Stimulated activated memory B cell treated with anti-CD40 and anti-IgM and Interleukin-4, amounts not matched to agents 10 μg/mL and 1 μg/mL and 100 μg/mL, for 72 hours (primary cell): ENCODE results near the gene SPAG17.
A peak's percentile ranks its signal among the peaks of the same experiment; 100 is the strongest.

Source experiments
- ATAC-seq: fragments of 150-1000 bp; cut with Tn5 transposase; 2 replicates; pipeline ENCODE4 v1.10.0; 2021
- H3K27ac Mint-ChIP-seq: one replicate; pipeline ENCODE4 v1.8.0; 2022; ENCODE audit warnings: mild to moderate bottlenecking, mixed read lengths
- H3K27me3 Mint-ChIP-seq: one replicate; pipeline ENCODE4 v1.8.0; 2022; ENCODE audit warnings: mixed read lengths
- H3K36me3 Mint-ChIP-seq: one replicate; pipeline ENCODE4 v1.8.0; 2022; ENCODE audit warnings: mixed read lengths
- H3K4me1 Mint-ChIP-seq: one replicate; pipeline ENCODE4 v1.8.0; 2022; ENCODE audit warnings: mixed read lengths
- H3K4me3 Mint-ChIP-seq: one replicate; pipeline ENCODE4 v1.8.0; 2022; ENCODE audit warnings: mild to moderate bottlenecking, moderate library complexity, mixed read lengths
- H3K9me3 Mint-ChIP-seq: one replicate; pipeline ENCODE4 v1.8.0; 2022; ENCODE audit warnings: mixed read lengths

The SPAG17 gene

DNA sequence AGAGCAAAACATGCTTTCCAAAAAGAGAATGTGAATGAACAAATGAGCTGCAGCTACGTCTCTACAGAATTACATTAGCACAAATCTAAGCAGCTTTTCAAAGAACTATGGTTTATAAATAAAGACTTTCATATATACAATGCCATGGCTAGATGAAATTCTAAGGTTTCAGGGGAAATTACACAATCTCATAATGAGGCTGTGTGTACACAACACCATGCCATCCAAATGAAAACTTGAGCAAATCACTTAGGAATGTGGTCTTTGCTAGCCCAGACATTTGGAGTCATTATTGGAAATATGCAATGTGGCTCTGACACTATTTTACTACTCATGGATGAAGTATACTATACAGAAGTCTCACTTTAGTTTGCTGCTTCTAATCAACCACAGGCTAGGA is 37.5 kb downstream of the SPAG17 start:
- peaks cover 2% of the 10 kb centered on the region for H3K9me3 Mint-ChIP-seq
- no peaks in the 10 kb centered on the region for H3K36me3 Mint-ChIP-seq
- no peak overlapping the region for H3K4me3 Mint-ChIP-seq
- H3K27me3 Mint-ChIP-seq, result peaks cover 13% of the 10 kb centered on the region
- no peak overlapping the region for H3K27ac Mint-ChIP-seq
- no peak for ATAC-seq
- H3K4me1 Mint-ChIP-seq, result no peaks in the 10 kb centered on the region

DNA sequence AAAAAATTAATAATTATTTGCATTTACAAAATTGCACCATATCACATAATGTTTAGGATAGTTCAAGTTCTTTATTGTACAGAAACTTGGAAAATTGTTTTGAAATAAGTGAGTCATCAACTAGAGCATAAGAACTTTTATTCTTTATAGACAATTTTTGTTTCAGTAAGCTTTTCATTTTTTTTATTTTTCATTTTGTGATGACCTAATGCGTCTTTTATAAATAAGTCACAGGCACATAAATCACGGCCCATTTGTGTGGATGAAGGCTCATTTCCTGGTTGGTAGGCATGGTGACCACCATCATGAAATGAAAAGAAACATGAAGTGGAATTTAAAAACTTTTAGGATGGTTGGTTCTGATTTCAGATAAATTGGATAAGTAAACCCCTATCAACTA is 39.3 kb downstream of the SPAG17 start:
- Mint-ChIP-seq H3K36me3 (no peaks in the 10 kb centered on the region), H3K27ac (no peak overlapping the region), H3K4me3 (no peak overlapping the region), H3K27me3 (peaks cover 27% of the 10 kb centered on the region), H3K4me1 (no peaks in the 10 kb centered on the region), H3K9me3 (peaks cover 2% of the 10 kb centered on the region)
- no peak for ATAC-seq

DNA sequence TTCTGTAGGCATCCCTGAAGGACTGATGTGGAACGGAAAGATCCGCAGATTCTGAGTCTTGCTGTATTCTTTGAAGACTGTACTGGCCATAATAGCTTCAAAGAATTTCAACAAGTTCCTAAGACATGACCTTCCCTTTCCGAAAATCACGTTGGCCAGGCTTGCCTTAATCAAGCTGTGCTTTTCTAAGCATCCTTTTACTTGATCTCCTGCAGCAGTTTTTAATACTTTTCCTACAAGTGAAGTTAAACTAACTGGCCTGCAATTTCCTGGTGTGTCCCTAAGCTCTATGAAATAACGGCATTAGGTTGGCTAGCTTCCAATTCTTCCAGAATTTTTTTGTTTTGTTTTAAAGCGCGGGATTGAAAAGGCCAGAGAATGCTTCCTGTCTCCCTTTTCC is 40.3 kb downstream of the SPAG17 start:
- peaks cover 2% of the 10 kb centered on the region for H3K9me3 Mint-ChIP-seq
- no peak overlapping the region for H3K4me3 Mint-ChIP-seq
- H3K27me3 Mint-ChIP-seq, result peaks cover 33% of the 10 kb centered on the region
- H3K4me1 Mint-ChIP-seq, result no peaks in the 10 kb centered on the region
- no peak for ATAC-seq
- no peak overlapping the region for H3K27ac Mint-ChIP-seq
- H3K36me3 Mint-ChIP-seq, result no peaks in the 10 kb centered on the region

DNA sequence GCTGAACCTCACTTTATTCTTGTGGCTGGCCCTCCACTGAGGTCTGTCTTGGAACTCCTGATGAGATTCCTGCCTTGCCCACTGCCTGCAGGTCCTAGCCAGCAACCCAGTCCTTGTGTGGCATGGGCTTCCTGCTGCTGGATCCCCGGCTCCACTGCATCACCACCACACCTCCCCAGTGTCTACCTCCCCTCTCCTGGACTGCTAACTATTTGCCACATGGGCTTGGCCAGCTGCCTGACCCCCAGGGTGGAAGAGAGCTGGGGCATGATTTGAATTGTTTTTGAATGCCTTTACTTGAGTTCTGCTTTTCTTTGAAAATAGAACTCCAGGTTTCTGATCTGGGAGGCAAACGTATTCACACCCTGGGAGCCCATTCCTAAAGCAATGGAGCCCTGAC is 41.2 kb downstream of the SPAG17 start:
- H3K27ac Mint-ChIP-seq, result no peak overlapping the region
- H3K4me3 Mint-ChIP-seq, result no peak overlapping the region
- no peaks in the 10 kb centered on the region for H3K4me1 Mint-ChIP-seq
- H3K9me3 Mint-ChIP-seq, result peaks cover 2% of the 10 kb centered on the region
- H3K36me3 Mint-ChIP-seq, result no peaks in the 10 kb centered on the region
- H3K27me3 Mint-ChIP-seq, result peaks cover 33% of the 10 kb centered on the region
- no peak for ATAC-seq

DNA sequence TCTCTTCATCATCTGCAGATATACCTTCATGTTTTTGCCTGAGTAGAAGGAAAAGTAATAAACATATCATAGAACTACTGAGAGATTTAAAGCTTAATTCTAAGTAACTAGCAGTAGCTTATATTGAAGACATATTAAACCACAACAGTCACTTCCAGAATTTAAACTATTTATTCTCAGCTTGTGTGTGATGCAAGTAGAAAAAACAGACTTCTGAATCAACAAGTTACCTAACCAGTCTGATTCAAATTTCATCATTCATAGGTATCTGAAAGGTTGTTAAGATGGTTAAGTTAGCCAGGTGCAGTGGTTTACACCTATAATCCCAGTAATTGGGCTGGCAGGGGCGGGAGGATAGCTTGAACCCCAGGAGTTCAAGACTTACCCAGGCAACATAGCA is 41.9 kb downstream of the SPAG17 start:
- Mint-ChIP-seq H3K36me3 (no peaks in the 10 kb centered on the region), H3K9me3 (no peaks in the 10 kb centered on the region), H3K27me3 (peaks cover 33% of the 10 kb centered on the region), H3K4me1 (no peaks in the 10 kb centered on the region), H3K27ac (no peak overlapping the region), H3K4me3 (no peak overlapping the region)
- ATAC-seq, result no peak

DNA sequence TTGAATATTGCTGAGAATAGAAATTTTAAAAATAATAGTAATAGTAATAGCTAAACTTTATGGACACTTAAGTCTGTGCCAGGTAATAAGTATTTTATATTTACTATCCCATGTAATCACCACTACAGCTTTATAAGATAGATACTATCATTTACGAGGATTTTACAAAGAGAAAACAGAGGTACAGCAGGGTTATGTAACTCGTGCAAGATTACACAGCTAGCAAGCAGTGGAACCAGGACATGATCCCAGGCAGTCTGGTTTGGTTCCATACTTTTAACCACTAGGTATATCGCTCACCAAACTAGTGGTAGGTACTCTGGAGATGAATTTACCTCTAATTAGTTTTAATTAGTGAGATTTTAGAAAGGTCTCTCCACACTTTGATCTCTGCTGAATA is 42.5 kb downstream of the SPAG17 start:
- Mint-ChIP-seq H3K9me3 (no peaks in the 10 kb centered on the region), H3K27ac (no peak overlapping the region), H3K4me3 (no peak overlapping the region), H3K4me1 (no peaks in the 10 kb centered on the region), H3K27me3 (peaks cover 33% of the 10 kb centered on the region), H3K36me3 (no peaks in the 10 kb centered on the region)
- no peak for ATAC-seq

DNA sequence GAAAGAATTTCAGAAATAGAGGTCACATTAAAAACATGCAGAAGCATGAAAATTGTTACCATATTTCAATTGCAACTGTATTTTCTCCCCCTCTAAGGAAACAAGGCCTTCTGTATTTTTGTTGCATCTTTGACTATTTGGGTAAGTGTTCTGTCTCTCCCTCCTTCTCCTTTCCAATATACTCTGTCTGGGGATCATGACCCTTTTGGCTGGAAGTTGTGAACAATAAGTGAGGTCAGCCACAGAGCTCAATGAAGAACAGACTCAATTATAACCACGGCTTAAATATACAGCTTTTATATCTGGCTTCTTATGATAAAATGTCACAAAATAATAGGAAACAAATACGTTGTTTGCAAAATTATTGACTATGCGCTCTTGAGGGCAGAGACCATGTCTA is 47.1 kb downstream of the SPAG17 start:
- Mint-ChIP-seq H3K4me3 (no peak overlapping the region), H3K36me3 (no peaks in the 10 kb centered on the region), H3K4me1 (peaks cover 6% of the 10 kb centered on the region), H3K9me3 (no peaks in the 10 kb centered on the region), H3K27me3 (peaks cover 25% of the 10 kb centered on the region), H3K27ac (no peak overlapping the region)
- no peak for ATAC-seq

DNA sequence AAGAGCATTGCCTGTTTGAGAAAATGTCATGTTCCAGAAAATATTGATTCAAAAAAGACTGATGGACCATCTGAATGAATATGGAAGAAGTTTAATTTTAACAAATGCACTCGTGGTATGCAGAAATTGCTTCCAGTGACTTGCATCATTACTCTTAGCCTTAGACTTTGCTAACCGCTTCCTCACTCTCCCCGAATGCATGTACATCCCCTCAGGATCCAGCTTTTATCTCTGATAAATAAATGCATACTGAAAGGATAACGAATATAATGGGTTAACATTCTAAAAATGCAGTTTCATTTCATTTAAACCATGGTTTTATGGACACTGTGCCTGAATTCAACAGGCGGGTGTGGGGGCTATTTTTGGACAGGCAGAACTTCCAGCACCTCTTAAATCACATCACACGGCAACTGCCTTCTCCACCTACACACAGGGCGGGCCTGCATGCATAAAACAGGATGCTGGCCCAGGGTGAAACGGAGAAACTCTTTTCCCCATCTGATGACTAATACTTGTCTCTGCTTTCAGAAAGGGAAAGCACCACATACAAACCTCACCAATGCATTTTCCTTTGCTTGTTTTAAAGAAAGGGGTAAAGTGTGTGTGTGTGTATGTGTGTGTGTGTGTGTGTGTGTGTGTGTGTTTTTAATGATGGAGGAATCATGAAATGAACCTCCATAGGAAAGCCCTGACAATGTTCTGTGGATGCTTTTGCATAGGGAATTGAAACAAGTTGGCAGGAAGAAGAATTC is 48.7 kb downstream of the SPAG17 start:
- H3K9me3 Mint-ChIP-seq, result no peaks in the 10 kb centered on the region
- peaks cover 32% of the 10 kb centered on the region for H3K27me3 Mint-ChIP-seq
- peak overlapping the region; percentile 13 for H3K4me3 Mint-ChIP-seq
- no peaks in the 10 kb centered on the region for H3K36me3 Mint-ChIP-seq
- no peak overlapping the region for H3K27ac Mint-ChIP-seq
- peaks cover 6% of the 10 kb centered on the region for H3K4me1 Mint-ChIP-seq
- ATAC-seq, result peak; percentile 92

DNA sequence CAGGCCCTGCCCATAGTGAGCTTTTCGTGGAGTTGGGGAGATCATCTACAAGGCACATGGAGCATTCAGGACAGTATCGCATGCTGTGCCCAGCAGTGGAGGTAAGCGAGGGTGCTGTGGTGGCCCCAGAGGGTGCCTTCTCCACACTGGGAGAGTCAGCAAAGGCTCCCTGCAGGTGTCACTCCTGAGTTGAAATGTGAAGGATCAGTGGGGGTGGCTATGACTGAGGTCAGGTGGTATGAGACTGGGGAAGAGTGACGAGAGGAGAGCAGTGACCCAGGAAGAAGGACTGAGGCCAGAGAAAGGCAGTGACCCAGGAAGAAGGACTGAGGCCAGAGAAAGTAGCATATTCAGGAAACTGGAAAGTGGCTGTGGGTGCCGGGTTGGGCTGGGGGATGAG is 53.0 kb downstream of the SPAG17 start:
- Mint-ChIP-seq H3K9me3 (no peaks in the 10 kb centered on the region), H3K4me3 (no peak overlapping the region), H3K27ac (no peak overlapping the region)

DNA sequence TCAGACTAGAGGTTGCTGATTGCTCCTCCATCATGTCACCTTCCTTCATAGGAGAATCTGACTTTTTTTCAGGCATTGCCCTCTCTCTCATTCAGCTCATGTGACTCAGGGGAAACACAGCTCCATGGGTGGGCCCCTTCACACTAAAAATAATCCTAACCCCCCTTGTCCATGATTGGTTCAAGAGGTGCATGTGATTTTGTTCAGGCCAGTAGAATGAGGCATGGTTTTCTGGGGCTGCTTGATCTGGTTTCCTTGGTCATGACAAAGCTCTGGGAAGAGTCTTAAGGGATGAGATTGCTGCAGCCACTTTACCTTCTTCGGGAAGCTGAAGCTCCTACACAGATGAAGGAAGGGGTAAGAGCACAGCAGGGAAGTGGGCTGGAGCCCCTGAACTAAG is 56.3 kb downstream of the SPAG17 start:
- Mint-ChIP-seq H3K9me3 (no peaks in the 10 kb centered on the region), H3K4me1 (no peaks in the 10 kb centered on the region), H3K36me3 (no peaks in the 10 kb centered on the region), H3K4me3 (no peak overlapping the region), H3K27ac (no peak overlapping the region), H3K27me3 (peaks cover 35% of the 10 kb centered on the region)
- no peak for ATAC-seq

More for the DNA sequence above, 53.0 kb downstream of the SPAG17 start:
- ATAC-seq, result no peak
- H3K36me3 Mint-ChIP-seq, result no peaks in the 10 kb centered on the region
- peaks cover 35% of the 10 kb centered on the region for H3K27me3 Mint-ChIP-seq
- peaks cover 6% of the 10 kb centered on the region for H3K4me1 Mint-ChIP-seq

DNA sequence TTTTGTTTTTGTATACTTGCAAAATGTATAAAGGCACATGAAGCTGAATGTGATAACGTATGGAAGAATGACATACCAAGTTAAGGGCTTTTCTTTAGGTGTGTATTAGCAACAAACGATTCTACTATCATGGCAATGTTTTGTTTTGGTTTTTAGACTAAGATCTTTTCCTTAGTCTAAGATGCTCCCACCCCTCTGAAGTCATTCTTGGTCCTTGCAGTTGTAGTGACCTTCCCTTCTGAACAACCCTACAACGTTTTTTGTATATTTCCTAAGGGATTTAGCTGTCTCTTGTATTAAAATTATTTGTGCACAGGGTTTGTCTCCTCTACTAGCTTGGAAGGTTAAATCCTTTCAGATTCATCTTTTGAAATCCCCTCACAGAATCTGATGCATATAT is 61.0 kb downstream of the SPAG17 start:
- ATAC-seq, result no peak
- H3K36me3 Mint-ChIP-seq, result no peaks in the 10 kb centered on the region

DNA sequence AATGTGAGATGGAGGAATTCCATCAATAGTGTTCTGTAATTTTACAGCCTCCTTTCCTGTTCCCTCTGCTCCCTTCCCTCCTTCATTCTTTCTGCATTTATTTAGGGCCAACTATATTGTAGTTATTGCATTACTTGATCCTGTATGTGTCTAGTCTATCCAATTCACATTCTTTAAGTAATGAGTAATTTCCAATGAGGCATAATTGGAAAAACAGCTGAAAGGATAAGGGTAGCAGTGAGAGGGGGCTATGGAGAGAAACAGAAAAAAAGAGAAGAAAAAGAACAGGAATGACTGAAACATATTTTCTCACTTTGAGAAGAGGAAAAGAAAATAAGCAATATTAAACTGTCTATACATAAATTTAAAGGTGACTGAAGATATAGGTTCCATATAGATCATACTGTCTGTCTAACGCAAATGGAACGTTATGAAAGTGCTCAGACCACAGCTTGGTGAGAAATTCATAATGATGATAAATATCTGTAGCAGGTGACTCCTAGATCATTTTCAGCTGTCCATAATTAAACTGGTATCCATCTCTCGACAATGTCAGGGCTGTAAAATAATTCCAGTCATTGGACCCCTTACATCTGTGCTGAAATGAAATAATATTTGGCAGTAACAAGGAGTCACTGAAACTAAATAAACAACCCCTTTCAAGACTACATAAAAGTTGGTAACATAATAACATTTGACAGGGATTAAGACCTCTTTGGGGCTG is 61.8 kb downstream of the SPAG17 start:
- no peak overlapping the region for H3K27ac Mint-ChIP-seq
- H3K27me3 Mint-ChIP-seq, result no peaks in the 10 kb centered on the region
- no peak for ATAC-seq
- H3K9me3 Mint-ChIP-seq, result no peaks in the 10 kb centered on the region
- no peak overlapping the region for H3K4me3 Mint-ChIP-seq
- H3K4me1 Mint-ChIP-seq, result no peaks in the 10 kb centered on the region
- H3K36me3 Mint-ChIP-seq, result no peaks in the 10 kb centered on the region

More for the DNA sequence above, 61.0 kb downstream of the SPAG17 start:
- no peaks in the 10 kb centered on the region for H3K9me3 Mint-ChIP-seq
- no peak overlapping the region for H3K27ac Mint-ChIP-seq
- no peaks in the 10 kb centered on the region for H3K4me1 Mint-ChIP-seq
- H3K27me3 Mint-ChIP-seq, result no peaks in the 10 kb centered on the region
- H3K4me3 Mint-ChIP-seq, result no peak overlapping the region

DNA sequence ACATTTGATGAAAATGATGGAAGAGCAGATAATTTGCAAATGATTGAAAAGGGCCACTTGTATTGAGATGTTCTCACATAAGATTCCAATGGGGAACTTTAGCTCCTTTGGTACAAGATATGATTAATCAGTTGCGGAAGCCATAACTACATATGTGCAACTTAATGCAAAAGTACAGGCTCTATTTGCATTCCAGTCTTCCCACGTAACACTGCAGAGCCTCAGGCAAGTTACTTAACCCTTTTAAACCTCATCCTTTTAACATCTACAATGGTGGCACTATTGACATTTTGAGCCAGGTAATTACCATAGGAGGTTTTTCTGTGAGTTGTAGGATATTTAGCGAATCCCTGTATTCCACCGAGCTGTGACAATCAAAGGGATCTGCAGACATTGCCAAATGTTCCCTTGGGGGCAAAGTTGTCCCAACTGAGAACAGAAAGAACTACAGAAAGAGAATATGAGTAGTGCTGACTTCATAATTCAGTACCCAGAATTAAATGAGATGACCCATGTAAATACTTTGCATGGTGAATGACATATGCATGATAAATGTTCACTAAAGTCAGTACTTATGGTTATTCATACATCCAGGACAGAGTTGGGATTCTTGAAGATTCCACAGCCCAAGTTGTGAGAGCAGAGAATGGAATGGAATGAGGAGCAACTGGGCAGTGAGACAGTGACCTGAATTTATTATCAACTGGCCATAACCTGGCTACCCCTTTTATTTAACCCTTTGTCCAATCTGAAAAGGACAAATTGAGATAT is 62.6 kb downstream of the SPAG17 start:
- Mint-ChIP-seq H3K9me3 (no peaks in the 10 kb centered on the region), H3K27ac (no peak overlapping the region), H3K4me1 (no peaks in the 10 kb centered on the region), H3K4me3 (no peak overlapping the region), H3K36me3 (no peaks in the 10 kb centered on the region), H3K27me3 (peaks cover 4% of the 10 kb centered on the region)
- no peak for ATAC-seq

DNA sequence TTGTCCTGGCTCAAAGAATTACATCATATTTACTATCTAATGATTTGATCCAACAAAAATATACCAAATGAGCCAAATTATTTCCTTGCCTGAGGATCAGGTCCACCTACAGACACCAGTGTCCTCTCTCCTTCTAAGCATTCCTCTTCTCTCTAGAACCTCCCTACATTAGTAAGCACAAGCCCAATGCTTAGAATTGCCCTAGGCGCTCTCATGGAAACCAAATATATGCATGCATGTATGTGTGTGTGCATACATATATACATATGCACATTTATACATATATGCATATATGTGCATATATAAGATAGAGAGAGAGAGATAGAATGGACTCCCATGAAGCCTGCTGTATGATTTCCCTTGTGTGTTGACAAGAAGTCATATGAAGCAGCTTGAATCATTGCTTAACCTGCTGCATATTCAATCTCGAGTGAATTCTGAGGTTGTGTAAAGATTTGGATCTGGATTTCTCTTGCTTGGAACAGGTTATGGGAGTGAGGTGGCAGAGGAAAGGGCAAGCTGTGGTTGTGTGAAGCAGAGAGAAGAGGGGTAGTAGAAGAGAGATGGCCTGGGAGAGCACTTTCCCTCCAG is 66.1 kb downstream of the SPAG17 start:
- peaks cover 11% of the 10 kb centered on the region for H3K27me3 Mint-ChIP-seq
- ATAC-seq, result no peak
- no peaks in the 10 kb centered on the region for H3K9me3 Mint-ChIP-seq
- H3K4me1 Mint-ChIP-seq, result no peaks in the 10 kb centered on the region
- H3K4me3 Mint-ChIP-seq, result no peak overlapping the region
- no peak overlapping the region for H3K27ac Mint-ChIP-seq
- H3K36me3 Mint-ChIP-seq, result no peaks in the 10 kb centered on the region

DNA sequence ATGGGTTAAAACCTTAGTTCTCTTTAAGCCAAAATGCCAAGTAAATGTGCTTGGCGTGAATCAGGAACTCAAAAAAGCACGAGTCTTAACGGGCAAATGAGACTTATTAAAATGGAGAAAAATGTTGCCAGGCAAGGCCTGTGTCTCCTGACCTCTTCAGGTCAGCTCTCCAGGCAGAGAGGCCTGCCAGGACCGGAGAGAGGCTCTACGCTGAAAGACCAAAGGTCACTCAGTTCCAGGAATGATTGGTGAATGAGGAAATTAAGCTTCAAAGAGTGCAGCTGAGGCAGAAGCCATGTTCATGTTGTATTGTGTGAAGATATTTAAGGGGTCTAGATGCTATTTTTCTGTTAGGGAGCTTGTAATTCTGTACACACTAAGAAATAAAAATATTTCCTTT is 66.6 kb downstream of the SPAG17 start:
- ATAC-seq, result no peak
- H3K27ac Mint-ChIP-seq, result no peak overlapping the region
- H3K9me3 Mint-ChIP-seq, result no peaks in the 10 kb centered on the region
- no peaks in the 10 kb centered on the region for H3K36me3 Mint-ChIP-seq
- no peak overlapping the region for H3K4me3 Mint-ChIP-seq
- peaks cover 11% of the 10 kb centered on the region for H3K27me3 Mint-ChIP-seq
- H3K4me1 Mint-ChIP-seq, result no peaks in the 10 kb centered on the region
